HL-60 (cell line): ENCODE results near the gene HECTD4.

Experiments used
- DNase-seq, 2 experiments: peaks; one replicate each; pipeline ENCODE4 v3.0.0-alpha.2; 2010 to 2020; ENCODE audit warnings: low read depth in 1 of 2, low spot score in 1 of 2
- H3K27ac ChIP-seq: fragments of 250-450 bp; sonication (Bioruptor Pico); replicated peaks from 2 replicates; pipeline ENCODE4 v1.5.1; 2020; ENCODE audit warnings: mild to moderate bottlenecking, moderate library complexity
- H3K27me3 ChIP-seq: fragments of 250-450 bp; sonication (Bioruptor Pico); 2 replicates; pipeline ENCODE4 v1.5.1; 2021; ENCODE audit warnings: mild to moderate bottlenecking, moderate library complexity; ENCODE audit not compliant: insufficient read depth, poor library complexity, severe bottlenecking
- H3K4me3 ChIP-seq: replicated peaks from 2 replicates; pipeline ENCODE4 v1.5.1; 2011; ENCODE audit warnings: mild to moderate bottlenecking, control low read depth, low read length; ENCODE audit not compliant: insufficient read depth
- CTCF ChIP-seq: IDR thresholded peaks from one replicate; pipeline ENCODE4 v1.5.1; 2011; ENCODE audit warnings: low read length, control low read depth, inconsistent platforms; ENCODE audit not compliant: insufficient read depth
- GABPA ChIP-seq: IDR thresholded peaks from 2 replicates; pipeline ENCODE4 v1.6.1; 2012; ENCODE audit warnings: low read depth
- POLR2AphosphoS5 ChIP-seq: IDR thresholded peaks from 2 replicates; pipeline ENCODE4 v1.6.1; 2012; ENCODE audit warnings: low read depth
- REST ChIP-seq: IDR thresholded peaks from 2 replicates; pipeline ENCODE4 v1.6.1; 2012; ENCODE audit warnings: low read depth; ENCODE audit not compliant: insufficient replicate concordance
- SPI1 ChIP-seq: IDR thresholded peaks from 2 replicates; pipeline ENCODE4 v1.6.1; 2012; ENCODE audit warnings: low read depth, mild to moderate bottlenecking, borderline replicate concordance

Gene HECTD4

GRCh38 chr12:112153893-112154219, 228.4 kb downstream of the HECTD4 start:
- no peak overlapping the region for H3K27ac ChIP-seq
- H3K4me3 ChIP-seq, result no peak overlapping the region
- TF ChIP-seq GABPA (no peak), SPI1 (no peak), POLR2AphosphoS5 (no peak), REST (no peak), CTCF (no peak)
- no peak for DNase-seq
- no peaks in the 10 kb centered on the region for H3K27me3 ChIP-seq

GRCh38 chr12:112153181-112153892, 228.9 kb downstream of the HECTD4 start:
- H3K4me3 ChIP-seq, result no peak overlapping the region
- TF ChIP-seq SPI1 (no peak), POLR2AphosphoS5 (no peak), GABPA (no peak), REST (no peak), CTCF (no peak)
- no peak overlapping the region for H3K27ac ChIP-seq
- DNase-seq, result no peak
- no peaks in the 10 kb centered on the region for H3K27me3 ChIP-seq

- TF ChIP-seq POLR2AphosphoS5, result no peak
- no peak for TF ChIP-seq SPI1
- TF ChIP-seq REST, result no peak
- TF ChIP-seq GABPA, result no peak
- TF ChIP-seq CTCF, result no peak
- H3K27me3 ChIP-seq, result no peaks in the 10 kb centered on the region
- H3K27ac ChIP-seq, result no peak overlapping the region
- DNase-seq, result no peak
- H3K4me3 ChIP-seq, result no peak overlapping the region
Measured at GRCh38 chr12:112151766-112152541, 230.3 kb downstream of the HECTD4 start.
